ENCODE data around the gene PLEKHA5.

GRCh38 chr12:19125325-19125724, 4.2 kb upstream of the PLEKHA5 start:
- no peak for TF ChIP-seq CTCF (IDR thresholded peaks at IDR 0.05; ENCODE audit: low read depth, low read length)
- TF ChIP-seq EZH2phosphoT487 (IDR thresholded peaks at IDR 0.05; ENCODE audit: low read depth), result no peak

Data from OCI-LY3 (cell line).